GM12873 (cell line): ENCODE results near the gene ARID4A.

Source experiments
- TF ChIP-seq, protein P1 (sequence below): IDR thresholded peaks from 2 replicates; pipeline ENCODE4 v1.5.1; 2012; ENCODE audit warnings: low read depth, mild to moderate bottlenecking, moderate library complexity, low read length, control low read depth; ENCODE audit not compliant: insufficient read depth; ENCODE audit errors: missing control alignments

ARID4A gene

DNA sequence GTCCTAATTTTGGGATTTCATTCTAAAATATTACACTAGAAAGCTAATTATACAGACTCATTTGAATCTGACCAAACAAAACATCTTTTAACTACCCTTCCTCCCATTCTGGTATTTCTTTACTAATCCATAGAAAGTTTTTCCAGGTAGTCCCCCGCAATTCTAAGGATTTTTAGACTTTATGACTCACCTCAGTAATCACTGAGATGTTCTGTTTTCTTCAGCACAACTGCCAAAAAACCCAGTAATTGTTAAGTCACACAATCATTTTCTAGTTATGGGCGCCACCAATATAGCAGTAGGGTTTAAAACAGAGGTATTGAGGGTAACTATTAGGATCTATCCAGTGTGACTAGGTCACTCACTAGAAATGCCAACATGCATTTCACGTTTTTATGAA is 1.6 kb upstream of the ARID4A start:
- TF ChIP-seq, protein P1, sequence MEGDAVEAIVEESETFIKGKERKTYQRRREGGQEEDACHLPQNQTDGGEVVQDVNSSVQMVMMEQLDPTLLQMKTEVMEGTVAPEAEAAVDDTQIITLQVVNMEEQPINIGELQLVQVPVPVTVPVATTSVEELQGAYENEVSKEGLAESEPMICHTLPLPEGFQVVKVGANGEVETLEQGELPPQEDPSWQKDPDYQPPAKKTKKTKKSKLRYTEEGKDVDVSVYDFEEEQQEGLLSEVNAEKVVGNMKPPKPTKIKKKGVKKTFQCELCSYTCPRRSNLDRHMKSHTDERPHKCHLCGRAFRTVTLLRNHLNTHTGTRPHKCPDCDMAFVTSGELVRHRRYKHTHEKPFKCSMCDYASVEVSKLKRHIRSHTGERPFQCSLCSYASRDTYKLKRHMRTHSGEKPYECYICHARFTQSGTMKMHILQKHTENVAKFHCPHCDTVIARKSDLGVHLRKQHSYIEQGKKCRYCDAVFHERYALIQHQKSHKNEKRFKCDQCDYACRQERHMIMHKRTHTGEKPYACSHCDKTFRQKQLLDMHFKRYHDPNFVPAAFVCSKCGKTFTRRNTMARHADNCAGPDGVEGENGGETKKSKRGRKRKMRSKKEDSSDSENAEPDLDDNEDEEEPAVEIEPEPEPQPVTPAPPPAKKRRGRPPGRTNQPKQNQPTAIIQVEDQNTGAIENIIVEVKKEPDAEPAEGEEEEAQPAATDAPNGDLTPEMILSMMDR, result no peak

DNA sequence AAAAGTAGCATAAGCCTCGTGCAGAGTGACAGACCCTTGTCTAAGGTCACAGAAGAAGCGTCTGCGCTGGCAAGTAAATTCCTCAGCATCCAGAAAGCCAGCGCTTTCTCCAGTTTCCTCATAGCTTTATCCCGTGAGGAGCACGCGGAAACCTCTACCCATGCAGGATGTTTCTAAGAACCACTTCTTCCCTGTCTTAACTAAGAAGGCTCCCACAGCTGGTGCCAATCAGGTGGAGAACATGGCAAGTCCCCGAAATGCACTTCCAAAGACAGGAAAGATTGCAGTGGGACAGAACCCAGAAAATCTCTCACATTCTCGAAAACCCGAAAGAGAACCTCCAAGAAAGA is 968 bp upstream of the ARID4A start:
- TF ChIP-seq, protein P1, result no peak

DNA sequence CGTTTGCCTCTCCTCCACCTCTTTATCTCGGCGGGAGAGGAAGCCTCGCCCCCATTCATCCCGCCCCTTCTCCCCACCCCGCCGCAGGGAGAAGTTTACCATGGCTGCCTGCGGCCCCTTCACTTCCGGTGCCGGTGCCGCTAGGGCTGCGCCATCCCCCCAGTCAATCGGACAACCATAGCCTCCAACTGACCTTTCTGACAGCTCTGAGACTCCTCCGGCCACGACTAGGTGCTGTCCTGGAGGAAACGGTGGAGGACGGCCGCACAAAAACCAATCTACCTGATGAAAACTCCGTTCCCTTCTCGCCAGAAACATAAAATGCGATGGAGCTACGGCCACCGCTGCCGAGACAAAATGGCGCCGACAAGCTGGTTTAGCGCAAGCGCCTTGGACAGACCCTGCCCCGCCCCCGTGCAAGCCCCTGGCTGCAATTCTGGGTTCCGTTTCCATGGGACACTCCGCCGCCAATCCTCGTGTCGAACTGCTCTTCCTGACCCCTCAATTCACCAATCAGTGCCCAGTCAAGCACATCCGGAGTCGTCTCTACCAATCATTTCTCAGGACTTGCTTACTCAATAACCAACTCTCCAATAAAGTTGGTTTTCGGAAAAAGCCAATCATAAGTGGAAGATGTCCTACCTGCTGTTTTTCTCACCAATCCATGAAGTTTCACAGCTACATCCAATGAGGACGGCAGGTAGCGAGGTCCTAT is 436 bp upstream of the ARID4A start:
- TF ChIP-seq, protein P1, result no peak

DNA sequence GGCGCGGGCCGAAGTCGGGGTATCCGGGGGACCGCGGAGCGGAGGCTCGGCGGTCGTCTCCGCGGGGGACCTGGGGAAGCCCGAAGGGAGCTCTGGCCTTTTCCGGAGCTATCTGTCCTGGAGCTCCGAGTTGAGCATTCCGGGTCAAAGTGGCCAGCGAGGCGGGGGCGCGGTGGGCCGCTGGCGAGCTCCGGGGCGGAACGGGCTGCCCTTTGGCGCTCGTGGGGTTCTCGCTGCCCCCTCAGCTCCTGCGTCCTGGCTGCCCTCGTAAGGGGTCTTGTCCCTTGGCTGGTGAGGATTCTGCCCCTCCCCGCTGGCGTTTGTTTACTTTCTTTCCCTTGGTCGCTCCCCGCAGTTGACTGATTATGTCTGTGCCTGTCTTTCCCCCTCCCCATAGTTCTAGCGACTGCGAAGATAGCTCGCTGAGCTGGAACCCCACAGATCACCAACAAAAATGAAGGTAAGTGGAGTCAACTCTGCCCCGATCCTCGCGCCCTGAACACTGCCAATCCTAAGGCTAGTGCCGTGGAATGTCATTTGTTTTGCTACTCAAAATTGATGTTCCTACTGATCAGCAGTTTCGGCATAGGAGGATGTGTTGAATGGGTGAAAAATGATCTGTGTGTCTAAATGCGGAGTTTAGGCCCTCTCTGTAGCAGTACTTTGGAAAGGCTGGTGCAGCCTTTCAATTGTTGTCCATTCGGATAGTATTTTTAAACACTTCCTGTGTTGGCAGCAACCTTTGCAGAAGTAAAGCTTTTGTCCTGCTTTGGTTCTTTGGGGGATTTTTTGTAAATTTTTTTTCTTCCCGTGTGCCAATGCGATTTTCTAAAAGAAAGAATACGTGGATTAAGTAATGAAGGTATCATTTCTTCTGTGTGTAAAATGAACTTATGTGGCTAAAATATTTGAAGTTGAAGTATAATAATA is 1.3 kb downstream of the ARID4A start:
- TF ChIP-seq, protein P1, result no peak

DNA sequence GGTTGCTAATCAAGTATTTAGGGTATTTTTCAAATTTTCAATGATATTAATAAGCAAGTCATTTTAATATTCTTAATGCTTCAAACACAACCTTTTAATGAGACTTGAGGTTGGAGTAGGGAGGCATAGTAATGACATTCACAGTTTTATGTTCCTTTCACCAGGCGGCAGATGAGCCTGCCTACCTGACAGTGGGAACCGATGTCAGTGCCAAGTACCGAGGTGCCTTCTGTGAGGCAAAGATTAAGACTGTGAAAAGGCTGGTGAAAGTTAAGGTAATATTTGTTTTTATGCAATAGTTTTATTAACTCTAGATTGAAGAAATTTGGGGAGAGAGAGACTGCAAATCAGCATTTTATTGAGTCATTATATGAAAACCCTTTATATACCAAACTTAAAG is 3.1 kb downstream of the ARID4A start:
- TF ChIP-seq, protein P1, result no peak

DNA sequence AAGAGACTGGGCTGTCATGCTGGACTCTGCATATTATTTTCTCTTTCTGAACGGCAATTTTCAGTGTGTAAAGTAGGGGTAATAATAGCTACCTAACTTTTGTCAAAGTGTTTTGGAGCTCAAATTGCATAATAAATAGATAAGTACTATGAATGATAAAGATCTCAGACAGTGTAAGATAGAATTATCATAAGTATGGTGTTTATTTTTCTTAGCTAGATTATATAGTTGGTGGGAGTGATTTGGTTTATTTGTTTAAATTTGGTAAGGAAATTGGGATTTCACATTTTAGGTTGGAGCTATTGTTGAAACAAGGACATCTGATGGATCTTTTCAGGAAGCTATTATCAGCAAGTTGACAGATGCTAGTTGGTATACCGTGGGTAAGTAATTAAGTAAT is 7.4 kb downstream of the ARID4A start:
- TF ChIP-seq, protein P1, result no peak

DNA sequence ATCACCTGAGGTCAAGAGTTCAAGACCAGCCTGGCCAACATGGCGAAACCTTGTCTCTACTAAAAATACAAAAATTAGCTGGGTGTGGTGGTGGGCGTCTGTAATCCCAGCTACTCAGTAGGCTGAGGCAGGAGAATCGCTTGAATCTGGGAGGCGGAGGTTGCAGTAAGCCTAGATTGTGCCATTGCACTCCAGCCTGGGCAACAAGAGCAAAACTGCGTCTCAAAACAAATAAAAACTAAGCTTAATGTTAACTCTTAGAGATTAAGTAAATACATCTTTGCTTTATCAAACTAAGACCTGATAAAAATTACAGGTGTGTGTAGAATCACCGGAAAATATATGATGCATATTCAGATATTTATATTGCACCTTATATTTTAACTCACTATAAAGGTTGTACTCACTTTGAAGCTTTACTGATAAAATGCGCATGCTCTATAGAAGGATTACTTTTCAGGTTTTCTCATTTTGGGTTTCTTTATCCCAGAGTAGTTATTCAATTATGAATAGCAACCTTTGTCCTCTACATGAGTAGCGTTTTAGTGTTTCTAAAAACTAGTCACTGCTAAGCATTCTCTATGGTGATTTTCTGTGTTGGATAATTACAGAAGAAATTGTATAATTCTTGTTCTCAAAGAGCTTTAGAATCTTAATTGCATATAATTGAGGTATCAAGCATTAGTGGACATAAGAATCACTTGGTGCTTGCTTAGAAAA is 9.4 kb downstream of the ARID4A start:
- TF ChIP-seq, protein P1, result no peak
